Measurements from ENCODE around the gene TMEM51. TPM values are rescaled to one million over a fixed set of nuclear protein-coding genes. Genes with fewer than 3 reads are reported as not detected.

TMEM51 gene
- total and polyA plus RNA-seq, 2 of the 4 experiments (the other 2 are of a cell fraction) = 2.7 to 10.2 TPM

DNA sequence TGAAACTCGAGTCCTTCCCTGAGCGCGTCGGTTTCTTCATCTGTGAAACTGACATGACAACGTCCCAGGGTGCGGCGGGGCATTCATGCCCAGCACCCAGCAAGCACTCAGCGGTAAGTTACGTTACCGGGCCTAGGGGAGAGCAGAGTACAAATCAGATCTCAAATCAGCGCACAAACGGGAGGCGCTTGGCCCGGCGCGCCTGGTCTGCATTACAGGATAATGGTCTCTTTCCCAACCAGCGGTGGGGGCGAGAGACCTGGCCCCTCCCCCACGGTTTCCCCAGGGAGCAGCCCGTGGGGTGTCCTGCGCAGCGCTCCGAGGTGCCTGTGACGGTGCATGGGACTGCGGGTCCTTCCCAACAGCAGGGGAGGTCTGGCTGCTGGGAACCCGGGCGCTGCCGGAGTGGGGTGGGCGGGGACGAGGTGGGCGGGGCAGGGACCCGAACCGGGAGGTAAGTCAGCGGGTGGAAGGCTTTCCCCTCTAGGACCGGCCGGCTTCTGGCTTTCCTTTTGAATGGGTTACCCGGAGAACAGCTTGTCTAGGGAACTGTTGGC lies 1.0 kb downstream of the TMEM51 start:
- peak overlapping the region; percentile 43 for H4K5ac ChIP-seq (ENCODE audit: low read depth, low read length)
- H2AK9ac ChIP-seq (replicated peaks; ENCODE audit: low read depth, low read length, poor library complexity) = peak overlapping the region; percentile 92
- TF ChIP-seq MAZ (IDR thresholded peaks at IDR 0.05; ENCODE audit: borderline replicate concordance, low read depth, low read length) = peak; percentile 23; the same call in 1 of the 2 replicates
- peak; percentile 5; the same call in 1 of the 2 replicates for TF ChIP-seq POLR2A (IDR thresholded peaks at IDR 0.05; ENCODE audit: low read depth, low read length)
- TF ChIP-seq CHD1 (IDR thresholded peaks at IDR 0.05; ENCODE audit: low read depth, low read length) = no peak
- dilution Hi-C loops (cut with HindIII; ENCODE audit: low sequenced_read_pairs, unreplicated experiment) (no loop called here), in situ Hi-C loops (cut with MboI; ENCODE audit: low sequenced_read_pairs) (loop anchor here (5.0 to 10.0 kb wide), 2 partner anchors 118 to 270 kb away; no protein-coding TSS in a partner anchor), intact Hi-C loops (cut with micrococcal nuclease) (no loop called here)
- H3K27me3 ChIP-seq (ENCODE audit: control insufficient read depth, insufficient read depth, low read length) = 0 out of 2 replicates have a peak, but pooled peaks cover 3% of the 10 kb centered on the region
- H2BK15ac ChIP-seq (ENCODE audit: low read depth, low read length) = 0 out of 3 replicates have a peak overlapping the region, but pooled peaks have one; percentile 45
- peak overlapping the region; percentile 48 for H2BK120ac ChIP-seq (ENCODE audit: low read depth, low read length)
- ATAC-seq (ENCODE audit: low read depth) = peak; percentile 3
- peaks cover 9% of the 10 kb centered on the region for H4K20me1 ChIP-seq (ENCODE audit: insufficient read depth, low read length)
- H3K56ac ChIP-seq (ENCODE audit: extremely low read depth, insufficient read depth, low read length) = no peak overlapping the region
- H3K4me3 ChIP-seq (ENCODE audit: insufficient read depth, low read depth, low read length) = peak overlapping the region; percentile 80
- no peak for DNase-seq
- peak overlapping the region in 1 of 2 experiments; percentile 41; a peak in 1 of 4 replicates for H4K8ac ChIP-seq (ENCODE audit: low read depth in 2 of 2, low read length in 2 of 2)
- H3K9ac ChIP-seq (ENCODE audit: low read depth, low read length) = peak overlapping the region; percentile 76
- peaks cover 3% of the 10 kb centered on the region; the same call in 1 of the 2 replicates for H3K9me3 ChIP-seq (ENCODE audit: control insufficient read depth, insufficient read depth, low read length)
- CTCF ChIA-PET = interaction anchor here (1.2 to 2.4 kb wide), 2 partner anchors 24 to 117 kb away, joined by 3 to 14 read pairs; no protein-coding TSS in a partner anchor
- H3K4me1 ChIP-seq (ENCODE audit: control insufficient read depth, insufficient read depth, low read length) = peaks cover 31% of the 10 kb centered on the region
- H3K14ac ChIP-seq (replicated peaks; ENCODE audit: low read depth, low read length) = peak overlapping the region; percentile 92
- H3K79me1 ChIP-seq (ENCODE audit: low read depth in 1 of 2, low read length in 2 of 2) = peaks cover 36 to 49% of the 10 kb centered on the region in 2 experiments
- H2BK5ac ChIP-seq (ENCODE audit: low read depth, low read length, poor library complexity, severe bottlenecking) = peak overlapping the region; percentile 11
- H3K36me3 ChIP-seq (ENCODE audit: control insufficient read depth, insufficient read depth, low read length) = peaks cover 3% of the 10 kb centered on the region
- H2AK5ac ChIP-seq (ENCODE audit: low read depth, low read length) = peak overlapping the region; percentile 57
- H3K27ac ChIP-seq (ENCODE audit: insufficient read depth, low read length) = peak overlapping the region; percentile 56
- H3K9me1 ChIP-seq (ENCODE audit: insufficient read depth, low read length) = peaks cover 26% of the 10 kb centered on the region
- H3K18ac ChIP-seq (ENCODE audit: low read depth, low read length) = peak overlapping the region; percentile 71
- POLR2A ChIA-PET (ENCODE audit: unreplicated experiment) = no interaction called here
- H4K91ac ChIP-seq (ENCODE audit: insufficient read depth, low read depth, low read length) = peak overlapping the region; percentile 66
- 11% methylated on average over 20 of the region's 37 CpGs; no CpG with 5 or more reads in 1 of the 2 experiments for WGBS, 2 experiments (ENCODE audit: extremely low coverage in 2 of 2, insufficient read length in 1 of 2)
- peak overlapping the region; percentile 87 for H3K4ac ChIP-seq (ENCODE audit: low read depth, low read length)
- peak overlapping the region; percentile 84 for H2AFZ ChIP-seq (replicated peaks; ENCODE audit: low read length, poor library complexity)
- peak overlapping the region; percentile 91 for H3K4me2 ChIP-seq (ENCODE audit: low read depth, low read length)
- H3K23ac ChIP-seq (ENCODE audit: low read depth, low read length) = peak overlapping the region; percentile 66
- no TSS peak for BruUV-seq (replicated peaks)
- peak overlapping the region; percentile 14 for H2BK20ac ChIP-seq (ENCODE audit: low read depth, low read length)

All from IMR-90 (cell line).